C4-2B (cell line): ENCODE measurements around the gene DLGAP4.

Source experiments
- ZFX ChIP-seq: fragments of 450-650 bp; IDR thresholded peaks from 2 replicates; pipeline ENCODE4 v1.6.1; 2017
- TF ChIP-seq, protein P1 (sequence below): fragments of 450-650 bp; conservative IDR thresholded peaks from 2 replicates; pipeline ENCODE4 v1.5.1; 2017; ENCODE audit warnings: mild to moderate bottlenecking

DNA sequence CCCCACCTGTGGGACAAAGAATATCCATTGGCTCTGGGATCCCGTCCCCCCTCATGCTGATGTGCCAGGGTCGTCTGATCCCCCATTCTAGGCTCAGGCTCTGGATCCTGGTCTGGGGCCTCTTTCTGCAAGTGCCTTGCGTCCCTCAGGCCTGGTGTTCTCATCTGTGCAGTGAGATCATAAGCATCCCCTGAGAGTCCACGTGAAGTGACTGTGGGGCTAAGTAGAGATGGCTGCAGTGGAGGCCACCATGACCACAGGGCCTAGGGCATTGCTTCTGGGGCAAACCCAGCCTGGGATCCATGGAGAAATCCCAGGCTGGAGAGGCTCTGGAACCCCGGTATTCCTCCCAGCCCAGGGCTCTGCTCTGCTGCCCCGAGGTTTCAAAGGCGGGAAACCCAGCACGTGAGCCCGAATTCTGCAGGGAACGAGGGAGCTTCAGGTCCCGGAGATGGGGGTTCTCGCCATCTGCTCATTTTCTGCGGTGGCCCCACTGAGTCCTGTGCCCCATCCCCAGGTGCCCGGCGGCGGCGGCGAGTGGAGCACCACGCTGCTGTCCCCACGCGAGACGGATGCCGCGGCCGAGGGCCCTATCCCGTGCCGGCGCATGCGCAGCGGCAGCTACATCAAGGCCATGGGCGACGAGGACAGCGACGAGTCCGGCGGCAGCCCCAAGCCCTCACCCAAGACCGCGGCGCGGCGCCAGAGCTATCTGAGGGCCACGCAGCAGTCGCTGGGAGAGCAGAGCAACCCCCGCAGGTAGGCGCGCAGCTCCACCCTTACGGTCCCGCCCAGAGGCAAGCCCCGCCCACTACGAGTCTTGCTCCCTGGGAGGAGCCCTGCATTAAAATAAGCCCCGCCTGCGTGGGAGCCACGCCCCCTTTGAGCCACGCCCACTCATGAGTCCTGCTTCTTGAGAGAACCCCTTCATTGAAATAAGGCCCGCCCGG lies 129.7 kb downstream of the DLGAP4 start:
- TF ChIP-seq, protein P1, sequence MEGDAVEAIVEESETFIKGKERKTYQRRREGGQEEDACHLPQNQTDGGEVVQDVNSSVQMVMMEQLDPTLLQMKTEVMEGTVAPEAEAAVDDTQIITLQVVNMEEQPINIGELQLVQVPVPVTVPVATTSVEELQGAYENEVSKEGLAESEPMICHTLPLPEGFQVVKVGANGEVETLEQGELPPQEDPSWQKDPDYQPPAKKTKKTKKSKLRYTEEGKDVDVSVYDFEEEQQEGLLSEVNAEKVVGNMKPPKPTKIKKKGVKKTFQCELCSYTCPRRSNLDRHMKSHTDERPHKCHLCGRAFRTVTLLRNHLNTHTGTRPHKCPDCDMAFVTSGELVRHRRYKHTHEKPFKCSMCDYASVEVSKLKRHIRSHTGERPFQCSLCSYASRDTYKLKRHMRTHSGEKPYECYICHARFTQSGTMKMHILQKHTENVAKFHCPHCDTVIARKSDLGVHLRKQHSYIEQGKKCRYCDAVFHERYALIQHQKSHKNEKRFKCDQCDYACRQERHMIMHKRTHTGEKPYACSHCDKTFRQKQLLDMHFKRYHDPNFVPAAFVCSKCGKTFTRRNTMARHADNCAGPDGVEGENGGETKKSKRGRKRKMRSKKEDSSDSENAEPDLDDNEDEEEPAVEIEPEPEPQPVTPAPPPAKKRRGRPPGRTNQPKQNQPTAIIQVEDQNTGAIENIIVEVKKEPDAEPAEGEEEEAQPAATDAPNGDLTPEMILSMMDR: no peak
- no peak for TF ChIP-seq ZFX
